Liver (tissue), 9 donors: ENCODE measurements around the gene CD9. TPM values are rescaled to one million over a fixed set of nuclear protein-coding genes. Genes with fewer than 3 reads are reported as not detected.

Source experiments
- DNase-seq: peaks from one replicate; pipeline ENCODE4 v3.0.0-alpha.2; 2017; ENCODE audit warnings: low spot score
- H3K27ac ChIP-seq, 2 donors: one replicate each; pipeline ENCODE4 v1.7.0; 2013; ENCODE audit warnings: inconsistent platforms in 2 of 2, low read length in 2 of 2, control low read depth in 1 of 2, low read depth in 1 of 2, mild to moderate bottlenecking in 1 of 2
- H3K27me3 ChIP-seq, 4 donors: one replicate each; pipeline versions ENCODE4 v1.6.1 to v1.7.0; 2013; ENCODE audit warnings: low read length in 3 of 4, inconsistent platforms in 1 of 4, mild to moderate bottlenecking in 1 of 4, moderate library complexity in 1 of 4; ENCODE audit not compliant: control insufficient read depth in 4 of 4, insufficient read depth in 4 of 4
- H3K36me3 ChIP-seq, 4 donors: one replicate each; pipeline versions ENCODE4 v1.6.1 to v1.7.0; 2013; ENCODE audit warnings: low read length in 3 of 4, mild to moderate bottlenecking in 3 of 4, low read depth in 1 of 4, moderate library complexity in 1 of 4; ENCODE audit not compliant: control insufficient read depth in 4 of 4, insufficient read depth in 3 of 4
- H3K4me1 ChIP-seq, 4 donors: one replicate each; pipeline versions ENCODE4 v1.6.1 to v1.7.0; 2013; ENCODE audit warnings: low read length in 3 of 4, mild to moderate bottlenecking in 3 of 4, moderate library complexity in 1 of 4; ENCODE audit not compliant: control insufficient read depth in 4 of 4, insufficient read depth in 4 of 4
- H3K4me3 ChIP-seq, 3 donors: one replicate each; pipeline versions ENCODE4 v1.6.1 to v1.7.0; 2013; ENCODE audit warnings: low read length in 3 of 3, control low read depth in 1 of 3, low read depth in 1 of 3, mild to moderate bottlenecking in 1 of 3
- H3K9ac ChIP-seq, 2 donors: one replicate each; pipeline ENCODE4 v1.7.0; 2013; ENCODE audit warnings: low read length in 2 of 2, mild to moderate bottlenecking in 2 of 2, moderate library complexity in 2 of 2, control low read depth in 1 of 2, low read depth in 1 of 2
- H3K9me3 ChIP-seq, 4 donors: one replicate each; pipeline versions ENCODE4 v1.6.1 to v1.7.0; 2013; ENCODE audit warnings: low read length in 3 of 4; ENCODE audit not compliant: control insufficient read depth in 4 of 4
- FOXA1 ChIP-seq: IDR thresholded peaks from 2 replicates; pipeline ENCODE4 v1.6.1; 2016; ENCODE audit warnings: antibody characterized with exemption
- FOXA2 ChIP-seq: IDR thresholded peaks from 2 replicates; pipeline ENCODE4 v1.6.1; 2016; ENCODE audit warnings: antibody characterized with exemption
- GABPA ChIP-seq, 2 donors: IDR thresholded peaks in 1 of 2; conservative IDR thresholded peaks in 1 of 2; 2 replicates each; pipeline ENCODE4 v1.6.1; 2016; ENCODE audit warnings: antibody characterized with exemption in 2 of 2, mild to moderate bottlenecking in 1 of 2, moderate library complexity in 1 of 2
- HNF4A ChIP-seq, 2 donors: conservative IDR thresholded peaks; 2 replicates each; pipeline ENCODE4 v1.6.1; 2016; ENCODE audit warnings: antibody characterized with exemption in 2 of 2, mild to moderate bottlenecking in 2 of 2
- HNF4G ChIP-seq: IDR thresholded peaks from 2 replicates; pipeline ENCODE4 v1.6.1; 2016; ENCODE audit warnings: antibody characterized with exemption
- JUND ChIP-seq, 2 donors: IDR thresholded peaks; 2 replicates each; pipeline ENCODE4 v1.6.1; 2016; ENCODE audit warnings: antibody characterized with exemption in 2 of 2
- NR2F2 ChIP-seq: IDR thresholded peaks from 2 replicates; pipeline ENCODE4 v1.6.1; 2016; ENCODE audit warnings: antibody characterized with exemption
- RAD21 ChIP-seq, 2 donors: IDR thresholded peaks; 2 replicates each; pipeline ENCODE4 v1.6.1; 2016; ENCODE audit warnings: antibody characterized with exemption in 2 of 2, mild to moderate bottlenecking in 2 of 2
- RXRA ChIP-seq, 2 donors: IDR thresholded peaks; 2 replicates each; pipeline ENCODE4 v1.6.1; 2017 to 2018; ENCODE audit warnings: antibody characterized with exemption in 2 of 2, mild to moderate bottlenecking in 1 of 2
- SP1 ChIP-seq: IDR thresholded peaks from 2 replicates; pipeline ENCODE4 v1.6.1; 2018; ENCODE audit warnings: antibody characterized with exemption, mild to moderate bottlenecking
- TAF1 ChIP-seq: conservative IDR thresholded peaks from 2 replicates; pipeline ENCODE4 v1.6.1; 2016; ENCODE audit warnings: antibody characterized with exemption, mild to moderate bottlenecking
- YY1 ChIP-seq: IDR thresholded peaks from 2 replicates; pipeline ENCODE4 v1.6.1; 2016; ENCODE audit warnings: antibody characterized with exemption, mild to moderate bottlenecking
- WGBS: extraction: QIAGEN DNeasy Blood & Tissue Kit; methylation state at CpG from one replicate; pipeline ENCODE4 v1.1.7; 2013; 5-methylcytosine and 5-hydroxymethylcytosine counted together
- polyA plus RNA-seq, 2 donors: library from polyadenylated mRNA; stranded (reverse) in 1 of 2; unstranded in 1 of 2; fragments of 200-250 nt in 1 of 2; fragments of >200 nt in 1 of 2; fragmentation: Nextera tagmentation in 1 of 2; extraction: Ambion mirVana in 1 of 2; gene quantifications; one replicate each; pipeline versions ENCODE4 v1.2.1 to v1.2.3, GENCODE V29; 2013 to 2015
- total RNA-seq, 2 donors: library from RNA; depleted of rRNA; stranded (reverse); fragments of >200 nt; gene quantifications; one replicate each; pipeline ENCODE4 v1.2.3, GENCODE V29; 2014
- TF ChIP-seq, protein P1 (sequence below): fragments of 150-350 bp; IDR thresholded peaks from 2 replicates; pipeline ENCODE4 v1.5.1; 2017; ENCODE audit warnings: improper control_type of control experiment, low read depth, low read length; ENCODE audit not compliant: missing input control
- TF ChIP-seq, protein P2 (sequence below): IDR thresholded peaks from 2 replicates; pipeline ENCODE4 v1.6.1; 2016; ENCODE audit warnings: antibody characterized with exemption, mild to moderate bottlenecking
- TF ChIP-seq, protein P3 (sequence below): IDR thresholded peaks from 2 replicates; pipeline ENCODE4 v1.6.1; 2016; ENCODE audit warnings: antibody characterized with exemption
- TF ChIP-seq, protein P4 (sequence below): IDR thresholded peaks from 2 replicates; pipeline ENCODE4 v1.6.1; 2016; ENCODE audit warnings: antibody characterized with exemption
- TF ChIP-seq, protein P5 (sequence below): IDR thresholded peaks from 2 replicates; pipeline ENCODE4 v1.6.1; 2016; ENCODE audit warnings: antibody characterized with exemption
- donor health status: healthy.
- donor health status: healthy.
- donor health status: healthy.
- donor health status: healthy.
- donor health status: healthy.

The CD9 gene
- total and polyA plus RNA-seq, 4 donors, result 18.7 to 65.2 (median 32.4) TPM

DNA sequence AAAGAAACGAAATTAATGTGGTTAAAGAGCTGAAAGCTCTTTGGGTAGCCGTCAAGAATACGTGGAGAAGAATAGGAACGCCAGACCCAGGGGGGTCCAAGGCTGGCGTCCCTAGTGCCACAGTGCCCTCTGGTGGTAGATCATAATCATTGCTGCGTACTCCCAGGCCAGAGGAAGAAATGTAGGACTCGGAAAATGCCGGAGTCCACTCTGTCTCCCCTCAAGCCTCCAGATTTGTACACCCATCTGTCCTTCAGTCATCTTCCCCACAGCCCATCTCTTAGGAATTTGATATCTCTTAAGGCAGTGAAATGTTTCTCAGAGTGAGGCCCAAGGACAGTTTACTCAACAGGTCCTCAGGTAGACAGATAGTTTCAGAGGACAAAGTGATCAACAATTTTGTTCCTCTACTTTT lies 84.9 kb downstream of the CD9 start:
- Histone ChIP-seq H3K4me3 (no peak overlapping the region), H3K9me3 (no peaks in the 10 kb centered on the region), H3K27ac (no peak overlapping the region), H3K4me1 (peaks cover 0 to 9% (median 5%) of the 10 kb centered on the region in 4 donors), H3K27me3 (no peaks in the 10 kb centered on the region), H3K36me3 (no peaks in the 10 kb centered on the region), H3K9ac (peak overlapping the region; percentile 42 to 65)
- peak; percentile 75 for DNase-seq
- WGBS, result 2% methylated on average over 8 of the region's 8 CpGs
- TF ChIP-seq, protein P1, sequence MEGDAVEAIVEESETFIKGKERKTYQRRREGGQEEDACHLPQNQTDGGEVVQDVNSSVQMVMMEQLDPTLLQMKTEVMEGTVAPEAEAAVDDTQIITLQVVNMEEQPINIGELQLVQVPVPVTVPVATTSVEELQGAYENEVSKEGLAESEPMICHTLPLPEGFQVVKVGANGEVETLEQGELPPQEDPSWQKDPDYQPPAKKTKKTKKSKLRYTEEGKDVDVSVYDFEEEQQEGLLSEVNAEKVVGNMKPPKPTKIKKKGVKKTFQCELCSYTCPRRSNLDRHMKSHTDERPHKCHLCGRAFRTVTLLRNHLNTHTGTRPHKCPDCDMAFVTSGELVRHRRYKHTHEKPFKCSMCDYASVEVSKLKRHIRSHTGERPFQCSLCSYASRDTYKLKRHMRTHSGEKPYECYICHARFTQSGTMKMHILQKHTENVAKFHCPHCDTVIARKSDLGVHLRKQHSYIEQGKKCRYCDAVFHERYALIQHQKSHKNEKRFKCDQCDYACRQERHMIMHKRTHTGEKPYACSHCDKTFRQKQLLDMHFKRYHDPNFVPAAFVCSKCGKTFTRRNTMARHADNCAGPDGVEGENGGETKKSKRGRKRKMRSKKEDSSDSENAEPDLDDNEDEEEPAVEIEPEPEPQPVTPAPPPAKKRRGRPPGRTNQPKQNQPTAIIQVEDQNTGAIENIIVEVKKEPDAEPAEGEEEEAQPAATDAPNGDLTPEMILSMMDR, result peak; percentile 93
- TF ChIP-seq RAD21 (IDR thresholded peaks at IDR 0.05) (peak; percentile 99 to 100), RXRA (IDR thresholded peaks at IDR 0.05) (no peak)

DNA sequence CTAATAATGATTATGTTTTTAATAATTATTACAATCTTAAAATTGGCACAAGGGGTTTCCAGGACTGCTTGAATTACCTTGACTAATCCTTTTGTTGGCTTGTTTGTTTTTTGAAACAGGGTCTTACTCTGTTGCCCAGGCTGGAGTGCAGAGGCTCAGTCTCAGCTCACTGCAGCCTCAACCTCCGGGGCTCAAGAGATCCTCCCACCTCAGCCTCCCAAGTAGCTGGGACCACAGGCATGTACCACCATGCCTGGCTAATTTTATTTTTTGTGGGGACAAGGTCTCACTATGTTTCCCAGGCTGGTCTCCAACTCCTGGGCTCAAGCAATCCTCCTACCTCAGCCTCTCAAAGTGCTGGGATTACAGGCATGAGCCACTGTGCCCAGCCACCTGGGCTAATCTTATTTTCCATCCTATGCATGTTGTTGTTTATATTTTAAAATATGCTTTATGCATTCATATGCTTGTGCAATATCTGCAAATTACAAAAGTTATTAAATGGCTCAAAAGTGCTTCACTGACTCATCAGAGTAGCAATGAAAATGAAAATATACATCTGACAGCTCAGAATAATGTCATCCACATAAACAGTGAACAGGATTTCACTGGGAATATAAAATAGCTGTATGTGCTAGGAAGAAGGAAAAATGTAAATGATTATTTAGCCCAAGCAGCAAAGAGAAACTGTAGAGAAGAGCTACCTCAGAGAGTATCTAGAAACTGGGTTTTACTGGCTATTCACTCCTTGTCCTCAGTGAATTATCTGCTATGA lies 85.5 kb downstream of the CD9 start:
- Histone ChIP-seq H3K36me3 (no peaks in the 10 kb centered on the region), H3K27me3 (no peaks in the 10 kb centered on the region), H3K9ac (peak overlapping the region in 1 of 2 donors; percentile 65), H3K4me1 (peaks cover 0 to 5% (median 4%) of the 10 kb centered on the region in 4 donors), H3K9me3 (no peaks in the 10 kb centered on the region), H3K27ac (no peak overlapping the region), H3K4me3 (no peak overlapping the region)
- DNase-seq, result no peak
- TF ChIP-seq RXRA (IDR thresholded peaks at IDR 0.05) (no peak), JUND (IDR thresholded peaks at IDR 0.05) (no peak), YY1 (no peak), NR2F2 (no peak), HNF4A (conservative IDR thresholded peaks at IDR 0.05) (no peak), GABPA (IDR thresholded peaks at IDR 0.05 in 1 of 2, conservative IDR thresholded peaks at IDR 0.05 in 1 of 2) (no peak), RAD21 (IDR thresholded peaks at IDR 0.05) (no peak), FOXA1 (no peak), TAF1 (no peak), HNF4G (no peak), FOXA2 (no peak), SP1 (no peak)
- TF ChIP-seq, protein P2, sequence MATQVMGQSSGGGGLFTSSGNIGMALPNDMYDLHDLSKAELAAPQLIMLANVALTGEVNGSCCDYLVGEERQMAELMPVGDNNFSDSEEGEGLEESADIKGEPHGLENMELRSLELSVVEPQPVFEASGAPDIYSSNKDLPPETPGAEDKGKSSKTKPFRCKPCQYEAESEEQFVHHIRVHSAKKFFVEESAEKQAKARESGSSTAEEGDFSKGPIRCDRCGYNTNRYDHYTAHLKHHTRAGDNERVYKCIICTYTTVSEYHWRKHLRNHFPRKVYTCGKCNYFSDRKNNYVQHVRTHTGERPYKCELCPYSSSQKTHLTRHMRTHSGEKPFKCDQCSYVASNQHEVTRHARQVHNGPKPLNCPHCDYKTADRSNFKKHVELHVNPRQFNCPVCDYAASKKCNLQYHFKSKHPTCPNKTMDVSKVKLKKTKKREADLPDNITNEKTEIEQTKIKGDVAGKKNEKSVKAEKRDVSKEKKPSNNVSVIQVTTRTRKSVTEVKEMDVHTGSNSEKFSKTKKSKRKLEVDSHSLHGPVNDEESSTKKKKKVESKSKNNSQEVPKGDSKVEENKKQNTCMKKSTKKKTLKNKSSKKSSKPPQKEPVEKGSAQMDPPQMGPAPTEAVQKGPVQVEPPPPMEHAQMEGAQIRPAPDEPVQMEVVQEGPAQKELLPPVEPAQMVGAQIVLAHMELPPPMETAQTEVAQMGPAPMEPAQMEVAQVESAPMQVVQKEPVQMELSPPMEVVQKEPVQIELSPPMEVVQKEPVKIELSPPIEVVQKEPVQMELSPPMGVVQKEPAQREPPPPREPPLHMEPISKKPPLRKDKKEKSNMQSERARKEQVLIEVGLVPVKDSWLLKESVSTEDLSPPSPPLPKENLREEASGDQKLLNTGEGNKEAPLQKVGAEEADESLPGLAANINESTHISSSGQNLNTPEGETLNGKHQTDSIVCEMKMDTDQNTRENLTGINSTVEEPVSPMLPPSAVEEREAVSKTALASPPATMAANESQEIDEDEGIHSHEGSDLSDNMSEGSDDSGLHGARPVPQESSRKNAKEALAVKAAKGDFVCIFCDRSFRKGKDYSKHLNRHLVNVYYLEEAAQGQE, result no peak
- TF ChIP-seq, protein P3, sequence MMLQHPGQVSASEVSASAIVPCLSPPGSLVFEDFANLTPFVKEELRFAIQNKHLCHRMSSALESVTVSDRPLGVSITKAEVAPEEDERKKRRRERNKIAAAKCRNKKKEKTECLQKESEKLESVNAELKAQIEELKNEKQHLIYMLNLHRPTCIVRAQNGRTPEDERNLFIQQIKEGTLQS, result no peak
- TF ChIP-seq, protein P4, sequence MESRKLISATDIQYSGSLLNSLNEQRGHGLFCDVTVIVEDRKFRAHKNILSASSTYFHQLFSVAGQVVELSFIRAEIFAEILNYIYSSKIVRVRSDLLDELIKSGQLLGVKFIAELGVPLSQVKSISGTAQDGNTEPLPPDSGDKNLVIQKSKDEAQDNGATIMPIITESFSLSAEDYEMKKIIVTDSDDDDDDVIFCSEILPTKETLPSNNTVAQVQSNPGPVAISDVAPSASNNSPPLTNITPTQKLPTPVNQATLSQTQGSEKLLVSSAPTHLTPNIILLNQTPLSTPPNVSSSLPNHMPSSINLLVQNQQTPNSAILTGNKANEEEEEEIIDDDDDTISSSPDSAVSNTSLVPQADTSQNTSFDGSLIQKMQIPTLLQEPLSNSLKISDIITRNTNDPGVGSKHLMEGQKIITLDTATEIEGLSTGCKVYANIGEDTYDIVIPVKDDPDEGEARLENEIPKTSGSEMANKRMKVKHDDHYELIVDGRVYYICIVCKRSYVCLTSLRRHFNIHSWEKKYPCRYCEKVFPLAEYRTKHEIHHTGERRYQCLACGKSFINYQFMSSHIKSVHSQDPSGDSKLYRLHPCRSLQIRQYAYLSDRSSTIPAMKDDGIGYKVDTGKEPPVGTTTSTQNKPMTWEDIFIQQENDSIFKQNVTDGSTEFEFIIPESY, result no peak
- TF ChIP-seq, protein P5, sequence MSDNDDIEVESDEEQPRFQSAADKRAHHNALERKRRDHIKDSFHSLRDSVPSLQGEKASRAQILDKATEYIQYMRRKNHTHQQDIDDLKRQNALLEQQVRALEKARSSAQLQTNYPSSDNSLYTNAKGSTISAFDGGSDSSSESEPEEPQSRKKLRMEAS, result no peak
- TF ChIP-seq, protein P1, result no peak
- WGBS, result 62% methylated on average over 1 of the region's 1 CpG
